NCI-H1092 (cell line): ENCODE results near the gene ZNF213.
"Not testable (repeated sequence)": the region's sequence is repeated elsewhere in the genome, so short reads cannot be mapped to it uniquely, and the experiment has no call there.

Experiments
- DNase-seq: peaks from one replicate; lab custom pipeline; 2025; lab: John Stamatoyannopoulos, UW

Gene ZNF213

DNA sequence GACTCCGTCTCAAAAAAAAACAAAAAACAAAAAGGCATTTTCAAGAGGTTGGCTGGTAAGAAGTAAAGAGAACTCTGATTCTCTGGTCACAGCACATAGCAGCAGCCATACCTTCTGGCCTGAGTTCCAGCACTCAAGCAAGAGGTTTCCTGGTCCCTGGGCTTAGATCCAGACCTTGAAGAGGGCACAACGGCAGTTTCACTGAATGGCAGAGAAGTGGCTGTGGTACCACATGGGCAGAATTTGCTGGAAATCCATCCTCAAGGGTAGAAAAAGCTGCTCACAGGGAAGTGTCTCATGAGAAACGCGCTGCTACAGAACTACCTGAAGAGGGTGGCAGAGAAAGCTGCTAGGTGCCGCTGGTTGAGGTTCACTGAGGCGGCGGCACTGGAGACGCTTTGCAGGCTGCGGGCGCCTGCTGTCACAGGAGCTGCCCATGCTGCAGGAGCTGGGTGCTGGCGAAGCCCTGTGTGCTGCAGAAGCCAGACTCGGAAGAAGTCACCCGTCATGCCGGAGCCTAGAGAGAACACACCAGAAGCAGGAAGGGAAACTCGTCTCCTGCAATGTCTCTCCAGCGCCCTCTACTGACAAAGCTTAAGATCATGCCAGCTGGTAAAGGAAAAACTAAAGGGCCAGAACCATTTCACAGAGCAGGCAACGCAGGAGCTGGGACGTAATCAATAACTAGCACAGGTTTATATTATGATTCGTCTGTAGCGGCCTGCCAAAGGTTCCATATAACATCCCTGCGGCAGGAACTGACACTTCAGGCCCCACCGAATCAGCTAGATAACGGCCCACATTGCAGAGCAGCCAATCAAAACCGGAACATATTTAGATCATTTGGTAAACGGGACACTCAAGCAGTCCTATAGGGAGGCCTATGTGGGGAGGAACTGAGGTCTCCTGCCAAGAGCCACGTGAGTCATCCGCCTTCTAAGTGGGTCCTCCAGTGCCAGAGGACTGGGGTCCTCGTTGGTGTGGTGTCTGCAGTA, 5.4 kb upstream of the ZNF213 start:
- DNase-seq = peak; percentile 66

DNA sequence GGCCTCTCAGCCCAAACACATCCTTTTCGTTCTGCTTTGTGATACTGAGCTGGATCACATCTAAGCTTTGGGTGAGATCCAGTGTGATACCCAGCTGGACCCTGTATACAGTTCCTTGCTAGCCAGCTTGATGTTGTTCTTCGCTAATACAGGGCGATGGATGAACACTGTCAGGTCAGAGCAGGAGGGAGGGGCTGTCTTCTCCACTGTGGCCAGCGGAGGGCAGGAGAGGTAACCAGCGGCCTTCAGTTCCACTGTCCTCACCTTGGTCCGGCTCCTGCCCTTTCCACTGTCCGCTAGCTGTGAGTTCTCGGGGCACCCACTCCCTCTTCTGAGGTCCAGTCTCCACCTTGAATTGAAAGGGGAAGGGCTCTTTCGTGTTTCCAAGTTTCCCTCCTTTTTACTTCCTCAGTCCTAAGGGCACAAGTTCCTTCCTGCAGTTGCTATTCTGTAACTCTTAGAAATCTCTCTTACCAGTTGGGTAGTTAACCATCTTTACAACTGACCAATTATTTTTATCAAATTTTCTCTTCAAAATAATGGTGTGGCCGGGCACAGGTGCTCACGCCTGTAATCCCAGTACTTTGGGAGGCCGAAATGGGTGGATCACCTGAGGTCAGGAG, 3.0 kb upstream of the ZNF213 start:
- no peak for DNase-seq

DNA sequence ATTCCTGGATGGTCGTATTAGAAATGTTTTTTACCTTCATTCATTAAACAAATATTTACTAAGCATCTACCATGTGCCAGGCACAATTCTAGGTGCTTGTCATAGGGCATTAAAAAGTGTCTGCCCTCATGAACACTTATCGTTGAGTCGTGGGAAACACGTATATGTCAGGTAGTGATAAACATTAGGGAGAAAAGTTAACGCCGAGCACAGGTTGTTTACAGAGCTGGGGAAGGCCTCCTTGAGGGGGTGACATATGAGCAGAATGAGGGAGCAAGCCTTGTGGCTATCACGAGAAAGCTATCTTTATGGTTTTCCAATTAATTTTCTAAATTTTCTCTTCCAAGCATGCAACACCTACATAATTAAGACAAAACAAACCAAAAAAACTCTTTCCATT, 985 bp upstream of the ZNF213 start:
- no peak for DNase-seq

DNA sequence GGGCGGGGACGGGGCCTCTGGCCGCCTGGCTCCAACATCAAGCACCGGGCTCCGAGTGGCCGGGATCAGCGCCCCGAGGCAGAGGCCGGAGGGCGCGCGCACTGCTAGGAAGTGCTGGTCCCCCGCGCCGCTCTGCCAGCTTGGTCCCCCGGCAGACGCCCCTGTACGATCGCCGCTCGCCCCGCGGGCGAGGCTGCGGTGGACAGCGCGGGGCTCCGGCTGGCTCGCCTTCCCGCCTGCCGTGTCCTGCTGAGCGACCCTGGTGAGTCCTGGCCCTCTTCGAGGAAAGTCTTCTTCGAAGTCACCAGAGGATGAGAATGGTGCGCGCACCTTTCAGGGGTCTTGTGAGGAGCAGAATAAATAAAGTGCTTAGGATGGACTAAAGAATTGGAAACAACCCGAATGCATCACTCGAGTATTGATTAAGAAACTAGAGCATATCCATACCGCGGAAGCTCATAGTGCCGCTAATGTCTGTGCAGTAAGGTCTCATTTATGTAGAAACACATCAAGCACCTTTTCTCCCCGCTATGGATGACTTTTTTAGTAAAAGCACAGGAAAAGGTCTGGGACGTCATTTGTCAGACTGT, 392 bp downstream of the ZNF213 start:
- DNase-seq = no peak

DNA sequence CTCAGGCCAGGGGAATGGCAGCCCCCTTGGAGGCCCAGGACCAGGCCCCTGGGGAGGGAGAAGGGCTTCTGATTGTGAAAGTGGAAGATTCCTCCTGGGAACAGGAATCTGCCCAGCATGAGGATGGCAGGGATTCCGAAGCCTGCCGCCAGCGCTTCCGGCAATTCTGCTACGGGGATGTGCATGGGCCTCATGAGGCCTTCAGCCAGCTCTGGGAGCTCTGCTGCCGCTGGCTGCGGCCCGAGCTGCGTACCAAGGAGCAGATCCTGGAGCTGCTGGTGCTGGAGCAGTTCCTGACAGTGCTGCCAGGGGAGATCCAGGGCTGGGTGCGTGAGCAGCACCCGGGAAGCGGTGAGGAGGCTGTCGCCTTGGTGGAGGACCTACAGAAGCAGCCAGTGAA, 2.4 kb downstream of the ZNF213 start:
- no peak for DNase-seq

DNA sequence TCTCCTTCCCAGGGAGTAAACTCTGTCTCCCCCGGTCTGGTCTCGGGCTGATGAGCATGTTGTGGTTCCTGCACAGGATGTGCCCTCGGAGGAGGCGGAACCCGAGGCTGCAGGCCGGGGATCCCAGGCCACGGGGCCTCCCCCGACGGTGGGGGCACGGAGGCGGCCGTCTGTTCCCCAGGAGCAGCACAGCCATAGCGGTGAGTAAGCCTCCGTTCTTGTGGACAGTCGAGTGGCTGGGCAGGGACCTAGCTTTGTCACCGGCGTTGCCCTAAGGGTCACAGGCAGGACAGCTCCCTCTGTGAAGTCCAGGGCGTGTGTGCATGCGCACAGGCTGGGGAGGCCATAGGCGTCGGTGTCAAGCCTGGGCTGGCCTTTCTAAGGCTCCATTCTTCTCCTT, 3.5 kb downstream of the ZNF213 start:
- no peak for DNase-seq

DNA sequence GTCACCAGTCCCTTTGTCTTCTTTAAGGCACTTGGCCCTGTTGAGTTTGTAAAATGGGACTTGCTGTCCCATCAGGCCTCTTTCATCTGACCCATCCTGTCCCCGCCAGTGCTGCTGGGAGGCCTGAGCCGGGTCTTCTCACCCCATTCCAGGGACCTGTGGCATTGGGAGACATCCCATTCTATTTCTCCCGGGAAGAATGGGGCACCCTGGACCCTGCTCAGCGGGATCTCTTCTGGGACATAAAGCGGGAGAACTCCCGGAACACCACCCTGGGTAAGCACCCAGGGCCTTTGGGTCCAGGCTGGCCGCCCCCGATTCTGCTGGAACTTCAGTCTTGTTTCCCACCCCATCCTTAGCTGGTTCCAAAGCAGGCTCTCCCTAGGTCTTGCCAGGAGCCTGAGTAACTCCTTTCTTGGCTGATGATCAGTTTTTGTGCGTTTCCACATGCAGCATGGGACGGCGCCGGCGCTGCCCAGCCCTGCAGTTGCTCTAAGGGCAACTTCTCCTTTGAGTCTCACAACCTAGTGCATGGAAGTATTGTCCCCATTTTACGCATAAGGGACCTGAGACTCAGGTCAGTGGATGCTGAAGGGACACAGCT, 4.1 kb downstream of the ZNF213 start:
- no peak for DNase-seq

DNA sequence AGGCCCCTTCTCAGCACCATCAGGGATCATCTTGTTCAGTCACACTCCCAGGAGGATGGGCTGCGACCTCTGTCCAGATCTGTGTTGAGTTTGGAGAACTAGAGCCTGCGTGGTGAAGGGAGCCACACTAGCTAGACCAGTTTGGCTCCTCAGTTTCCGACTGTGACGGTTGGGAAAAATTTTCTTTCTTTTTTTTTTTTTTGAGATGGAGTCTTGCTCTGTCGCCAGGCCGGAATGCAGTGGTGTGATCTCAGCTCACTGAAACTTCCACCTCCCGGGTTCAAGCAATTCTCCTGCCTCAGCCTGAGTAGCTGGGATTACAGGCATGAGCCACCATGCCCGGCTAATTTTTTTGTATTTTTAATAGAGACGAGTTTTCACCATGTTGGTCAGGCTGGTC, 4.7 kb downstream of the ZNF213 start:
- DNase-seq = not testable (repeated sequence)

DNA sequence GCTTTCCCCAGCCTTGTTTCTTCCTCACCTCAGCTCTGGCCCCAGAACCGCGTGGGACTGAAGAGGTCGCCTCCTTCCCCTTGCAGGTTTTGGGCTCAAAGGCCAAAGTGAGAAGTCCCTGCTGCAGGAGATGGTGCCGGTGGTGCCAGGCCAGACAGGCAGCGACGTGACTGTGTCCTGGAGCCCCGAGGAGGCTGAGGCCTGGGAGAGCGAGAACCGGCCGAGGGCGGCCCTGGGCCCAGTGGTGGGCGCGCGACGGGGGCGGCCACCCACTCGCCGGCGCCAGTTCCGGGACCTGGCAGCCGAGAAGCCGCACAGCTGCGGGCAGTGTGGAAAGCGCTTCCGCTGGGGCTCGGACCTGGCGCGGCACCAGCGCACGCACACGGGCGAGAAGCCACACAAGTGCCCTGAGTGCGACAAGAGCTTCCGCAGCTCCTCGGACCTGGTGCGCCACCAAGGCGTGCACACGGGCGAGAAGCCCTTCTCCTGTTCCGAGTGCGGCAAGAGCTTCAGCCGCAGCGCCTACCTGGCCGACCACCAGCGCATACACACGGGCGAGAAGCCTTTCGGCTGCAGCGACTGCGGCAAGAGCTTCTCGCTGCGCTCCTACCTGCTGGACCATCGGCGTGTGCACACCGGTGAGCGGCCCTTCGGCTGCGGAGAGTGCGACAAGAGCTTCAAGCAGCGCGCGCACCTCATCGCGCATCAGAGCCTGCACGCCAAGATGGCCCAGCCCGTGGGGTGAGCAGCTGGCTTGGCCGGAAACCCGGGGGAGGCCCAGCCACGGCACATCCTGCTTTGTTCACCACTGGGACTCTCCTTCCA, 6.0 kb downstream of the ZNF213 start:
- no peak for DNase-seq

DNA sequence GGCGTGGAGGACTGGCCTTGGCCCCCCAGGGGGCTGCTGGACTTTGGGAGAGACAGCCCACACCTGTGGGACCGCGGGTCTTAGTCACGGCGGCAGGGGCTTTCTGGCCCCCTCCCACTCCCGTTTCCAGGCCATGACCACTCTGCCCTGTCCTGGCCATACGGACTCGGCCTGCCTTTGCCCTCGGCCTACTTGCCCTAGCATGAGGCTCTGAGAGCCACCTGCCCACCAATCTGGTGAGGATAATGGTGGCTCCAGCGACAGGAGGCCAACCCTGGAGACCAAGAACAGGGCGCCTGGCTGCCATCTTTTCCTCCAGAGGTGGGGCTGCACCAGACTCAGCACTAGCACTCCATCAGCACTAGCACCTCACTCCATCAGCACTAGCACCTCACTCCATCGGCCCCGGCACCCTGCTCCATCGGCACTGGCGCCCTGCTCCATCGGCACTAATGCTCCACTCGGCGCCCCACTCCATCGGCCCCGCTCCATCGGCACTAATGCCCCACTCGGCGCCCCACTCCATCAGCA, 7.0 kb downstream of the ZNF213 start:
- DNase-seq = no peak

DNA sequence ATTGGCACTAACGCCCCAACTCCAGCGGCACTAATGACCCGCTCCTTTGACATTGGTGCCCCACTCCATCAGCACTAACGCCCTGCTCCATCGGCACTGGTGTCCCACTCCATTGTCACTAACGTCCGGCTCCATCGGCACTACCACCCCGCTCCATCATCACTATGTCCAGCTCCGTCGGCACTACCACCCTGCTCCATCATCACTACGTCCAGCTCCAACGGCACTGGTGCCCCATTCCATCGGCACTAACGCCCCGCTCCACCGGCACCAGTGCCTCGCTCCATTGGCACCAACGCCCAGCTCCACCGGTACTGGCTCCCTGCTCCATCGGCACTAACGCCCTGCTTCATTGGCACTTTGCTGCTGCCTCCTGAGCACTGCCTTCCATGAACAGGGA, 7.5 kb downstream of the ZNF213 start:
- DNase-seq = no peak

DNA sequence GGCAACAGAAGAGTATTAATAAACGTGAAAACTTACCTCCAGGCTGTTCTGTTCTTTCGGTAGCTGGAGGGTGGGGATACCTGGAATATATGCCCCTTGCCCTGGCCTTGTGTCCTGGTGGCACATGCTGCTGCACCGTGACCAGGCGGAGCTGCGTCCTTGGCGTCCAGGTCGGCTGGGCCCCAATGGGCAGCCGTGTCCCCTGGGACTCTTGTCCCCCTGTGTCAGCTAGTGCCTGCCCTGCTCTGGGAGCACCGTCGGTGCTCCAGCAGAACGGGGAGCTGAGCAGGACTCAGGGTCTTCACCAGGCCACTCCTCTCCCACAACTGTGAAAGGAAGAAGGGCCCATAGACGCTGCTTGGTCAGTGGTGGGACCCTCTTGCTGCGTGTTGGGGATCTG, 7.9 kb downstream of the ZNF213 start:
- DNase-seq = no peak

DNA sequence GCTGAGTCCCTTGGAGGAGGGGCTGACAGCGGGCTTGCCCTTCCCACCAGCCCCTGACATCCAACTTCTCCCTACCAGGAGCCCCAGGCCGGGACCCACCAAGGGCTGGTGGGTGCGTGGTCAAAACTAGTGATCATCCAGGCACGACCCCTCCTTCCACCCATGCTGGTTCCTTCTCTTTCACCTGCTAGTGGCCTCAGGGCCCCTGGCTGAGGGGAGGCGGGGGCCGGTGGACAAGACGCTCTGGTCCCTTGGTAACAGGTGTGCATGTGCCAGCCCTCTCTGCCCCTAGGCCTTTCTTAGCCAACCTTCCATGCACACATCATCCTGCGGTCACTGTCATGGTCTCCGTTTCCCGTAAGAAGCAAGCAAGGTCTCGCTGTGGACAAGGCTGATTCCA, 8.4 kb downstream of the ZNF213 start:
- no peak for DNase-seq

DNA sequence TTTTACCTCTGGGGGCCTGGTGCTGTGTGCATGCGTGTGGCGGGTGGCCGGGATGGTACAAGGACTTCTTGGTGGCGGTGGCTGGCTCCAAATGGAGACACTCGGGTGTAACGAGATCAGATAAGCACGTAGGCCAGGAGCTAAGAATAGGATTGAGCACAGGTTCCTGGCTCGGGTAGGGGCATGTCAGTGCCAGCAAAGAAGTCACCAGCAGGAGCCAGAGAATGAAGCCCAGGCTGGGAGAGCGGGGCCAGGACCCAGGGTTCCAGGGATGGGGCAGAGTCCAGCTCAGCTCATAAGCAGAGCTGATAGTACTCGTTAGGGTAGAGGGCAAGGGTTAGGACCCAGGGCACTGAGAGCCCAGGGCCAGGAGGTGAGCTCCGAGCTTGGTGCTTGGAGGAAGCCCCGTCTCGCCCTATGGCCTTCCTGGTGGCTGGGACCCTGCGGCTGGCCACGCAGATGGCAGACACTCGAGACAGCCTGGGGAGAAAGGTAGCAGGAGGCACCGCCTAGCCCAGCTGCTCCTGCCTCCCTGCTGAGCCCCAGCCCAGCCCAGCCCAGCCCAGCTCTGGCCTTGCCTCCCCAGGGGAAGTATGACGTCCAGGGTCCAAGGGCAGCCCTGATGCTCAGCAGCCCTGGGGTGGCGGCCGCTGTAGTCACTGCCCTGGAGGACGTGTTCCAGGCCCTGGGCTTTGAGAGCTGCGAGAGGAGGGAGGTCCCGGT, 8.9 kb downstream of the ZNF213 start:
- DNase-seq = no peak

DNA sequence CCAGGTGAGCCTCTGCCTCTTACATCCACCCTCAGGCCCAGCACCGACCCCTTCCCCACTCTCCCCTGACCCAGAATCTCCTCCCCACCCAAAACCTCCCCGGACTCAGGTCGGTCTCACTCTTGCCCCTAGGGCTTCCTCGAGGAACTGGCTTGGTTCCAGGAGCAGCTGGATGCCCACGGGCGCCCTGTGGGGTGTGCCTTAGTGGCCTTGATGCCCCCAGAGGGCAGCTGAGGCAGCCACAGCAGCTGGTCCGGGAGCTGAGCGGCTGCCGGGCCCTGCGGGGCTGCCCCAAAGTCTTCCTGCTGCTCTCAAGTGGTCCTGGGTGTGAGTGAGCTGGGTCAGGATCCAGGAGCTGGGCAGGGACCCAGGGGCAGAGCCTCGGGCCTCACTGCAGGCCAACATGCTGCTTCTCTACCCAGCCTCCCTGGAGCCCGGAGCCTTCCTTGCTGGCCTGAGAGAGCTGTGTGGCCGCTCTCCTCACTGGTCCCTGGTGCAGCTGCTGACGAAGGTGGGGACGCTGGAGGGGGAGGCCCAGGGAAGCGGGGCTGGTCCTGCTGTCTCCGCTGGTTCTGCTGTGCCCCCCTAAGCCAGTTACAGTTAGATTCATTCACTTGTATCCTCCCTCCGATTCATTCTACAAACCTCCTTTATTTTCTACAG, 9.6 kb downstream of the ZNF213 start:
- no peak for DNase-seq

DNA sequence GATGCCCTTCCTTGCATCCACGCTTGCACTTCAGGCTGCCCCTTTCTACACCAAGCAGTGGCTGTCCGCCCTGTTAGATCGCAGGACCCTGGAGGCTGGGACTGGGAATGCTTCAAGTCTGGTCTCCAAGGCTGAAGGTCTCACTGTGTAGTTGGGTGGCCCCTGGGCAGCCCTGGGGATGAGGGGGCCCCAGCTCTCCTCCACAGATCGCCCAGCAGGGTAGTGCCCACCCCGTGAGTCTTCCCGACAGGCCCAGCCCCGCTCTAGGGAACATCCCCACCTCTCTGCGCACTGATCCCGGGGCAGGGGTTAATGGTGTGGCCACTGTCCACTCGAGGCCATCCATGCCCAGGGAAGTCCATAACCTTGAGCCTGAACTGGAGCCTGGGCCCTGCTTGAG, 10.3 kb downstream of the ZNF213 start:
- DNase-seq = no peak

DNA sequence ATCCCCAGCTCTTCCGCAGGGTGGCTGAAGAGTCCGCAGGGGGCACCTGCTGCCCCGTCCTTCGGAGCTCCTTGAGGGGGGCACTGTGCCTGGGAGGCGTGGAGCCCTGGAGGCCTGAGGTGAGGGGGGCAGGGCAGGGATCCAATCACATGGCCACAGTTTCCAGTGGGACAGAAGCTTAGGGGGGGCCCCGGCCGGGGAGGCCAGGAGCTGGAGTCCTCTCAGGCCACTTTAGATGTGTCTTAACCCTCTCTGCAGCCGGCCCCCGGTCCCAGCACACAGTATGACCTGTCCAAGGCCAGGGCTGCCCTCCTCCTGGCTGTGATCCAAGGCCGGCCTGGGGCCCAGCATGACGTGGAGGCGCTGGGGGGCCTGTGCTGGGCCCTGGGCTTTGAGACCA, 10.8 kb downstream of the ZNF213 start:
- DNase-seq = no peak

DNA sequence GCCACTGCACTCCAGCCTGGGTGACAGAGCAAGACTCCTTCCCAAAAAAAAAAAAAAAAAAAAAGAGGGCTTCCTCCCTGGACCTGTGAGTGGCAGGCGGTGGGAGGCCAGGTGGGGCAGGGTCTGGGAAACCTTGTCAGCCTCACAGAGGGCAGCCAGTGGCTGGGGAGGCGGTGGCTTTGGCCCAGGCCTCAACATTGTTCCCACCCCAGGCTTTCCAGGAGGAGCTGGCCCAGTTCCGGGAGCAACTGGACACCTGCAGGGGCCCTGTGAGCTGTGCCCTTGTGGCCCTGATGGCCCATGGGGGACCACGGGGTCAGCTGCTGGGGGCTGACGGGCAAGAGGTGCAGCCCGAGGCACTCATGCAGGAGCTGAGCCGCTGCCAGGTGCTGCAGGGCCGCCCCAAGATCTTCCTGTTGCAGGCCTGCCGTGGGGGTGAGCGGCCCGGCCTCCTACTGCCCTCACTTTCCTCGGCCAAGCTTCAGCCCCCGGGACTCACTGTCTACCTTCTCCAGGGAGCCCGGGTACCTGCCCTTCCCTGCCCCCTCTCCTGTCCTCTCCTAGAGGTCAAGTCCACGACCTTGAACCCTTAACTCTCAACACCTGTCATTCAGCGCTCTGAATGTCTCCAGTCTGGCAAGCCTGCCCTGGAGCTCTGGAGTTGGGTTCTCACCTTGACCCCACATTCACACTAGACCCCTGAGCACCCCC, 12.4 kb downstream of the ZNF213 start:
- no peak for DNase-seq

DNA sequence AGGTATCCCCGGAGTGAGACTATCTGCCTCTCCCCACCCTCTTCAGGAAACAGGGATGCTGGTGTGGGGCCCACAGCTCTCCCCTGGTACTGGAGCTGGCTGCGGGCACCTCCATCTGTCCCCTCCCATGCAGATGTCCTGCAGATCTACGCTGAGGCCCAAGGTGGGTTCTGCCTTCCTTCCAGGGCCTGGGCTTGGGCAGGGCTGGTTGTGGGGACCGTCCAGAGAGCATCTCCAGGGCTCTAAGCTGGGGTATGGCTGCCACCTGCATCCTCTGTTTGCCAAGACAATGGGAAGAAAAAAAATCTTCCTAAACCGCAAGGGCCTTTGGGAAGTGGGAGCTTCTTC, 12.9 kb downstream of the ZNF213 start:
- DNase-seq = no peak
